ENCODE measurements around the gene FAM181A.

FAM181A gene

DNA sequence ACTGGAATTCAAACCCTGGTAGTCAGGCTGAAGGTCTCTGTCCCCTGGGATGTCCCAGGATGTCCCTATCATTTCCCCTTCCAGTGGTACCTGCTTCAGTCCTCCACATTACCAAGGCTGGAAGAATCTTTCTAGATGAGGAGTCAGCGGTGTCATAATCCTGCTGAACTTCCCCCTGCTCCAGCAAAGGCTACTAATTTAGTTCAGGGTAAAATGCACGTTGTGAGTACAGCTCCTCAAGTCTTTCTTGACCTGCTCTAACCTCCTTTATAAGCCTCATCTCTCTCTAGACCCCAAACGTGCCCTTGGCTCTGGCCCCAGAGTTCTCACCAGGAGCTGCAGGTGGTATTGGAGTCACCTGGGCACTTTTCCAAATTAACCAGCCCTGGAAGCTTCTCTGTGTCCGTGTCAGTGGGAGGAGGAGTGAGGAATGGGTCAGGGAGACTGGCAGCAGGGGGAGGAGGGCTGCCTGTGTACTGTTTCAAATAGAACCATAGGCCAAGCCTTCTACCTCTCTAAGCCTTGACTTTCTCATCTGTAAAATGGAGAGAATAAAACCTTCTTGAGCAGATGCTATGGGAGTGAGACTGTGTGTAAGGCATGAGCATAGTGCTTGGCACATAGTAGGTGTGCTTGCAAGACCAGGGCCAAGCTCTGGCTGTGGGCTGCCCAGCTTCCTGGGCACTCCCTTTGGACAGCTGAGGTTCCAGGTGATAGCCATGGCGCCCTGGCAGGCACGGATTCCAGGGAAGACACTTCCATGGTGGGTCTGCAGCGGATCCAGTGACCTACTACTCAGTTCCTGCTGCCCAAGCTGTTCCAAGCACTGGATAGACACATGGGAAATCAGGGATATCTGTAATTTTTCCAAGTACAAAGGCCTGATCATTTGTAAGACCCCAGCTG is 24.7 kb downstream of the FAM181A start:
- no peak for DNase-seq

DNA sequence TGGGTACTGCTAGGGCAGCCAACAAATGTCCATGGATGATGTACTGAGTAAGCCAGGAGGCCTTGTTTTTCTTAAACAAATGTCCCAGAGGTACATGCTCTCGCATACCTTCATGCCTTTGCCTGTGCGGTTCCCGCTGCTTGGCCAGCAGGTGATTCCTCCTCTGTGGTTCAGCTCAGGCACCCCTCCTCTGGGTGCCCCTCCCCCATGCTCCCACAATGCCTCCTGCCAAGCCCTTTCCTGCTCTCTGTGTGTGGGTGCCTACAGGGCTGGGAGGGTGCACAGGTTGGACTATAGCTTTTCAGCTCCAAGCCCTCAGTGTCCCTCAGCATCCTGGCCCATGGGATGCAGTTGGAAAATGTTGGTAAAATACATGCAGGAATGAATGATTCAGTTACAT is 25.7 kb downstream of the FAM181A start:
- no peak for DNase-seq

DNA sequence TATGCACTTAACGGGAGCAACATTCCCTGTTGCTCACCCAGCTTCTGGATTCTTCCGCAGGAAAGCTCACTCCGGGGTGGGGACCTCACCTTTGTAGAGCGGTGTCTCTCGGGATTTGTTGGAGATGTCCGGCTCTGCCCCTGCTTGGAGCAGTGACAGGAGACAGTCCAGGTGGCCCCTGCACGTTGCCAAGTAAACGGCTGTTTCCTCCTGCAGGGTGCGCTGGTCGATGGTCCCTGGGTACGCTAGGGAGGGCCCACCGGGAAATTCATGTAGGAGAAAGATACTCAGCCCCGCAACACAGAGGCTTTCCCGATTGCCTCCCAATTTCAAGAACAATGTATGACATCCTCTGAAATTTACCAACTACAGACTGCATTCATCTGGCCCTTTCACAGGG is 26.1 kb downstream of the FAM181A start:
- DNase-seq: no peak

DNA sequence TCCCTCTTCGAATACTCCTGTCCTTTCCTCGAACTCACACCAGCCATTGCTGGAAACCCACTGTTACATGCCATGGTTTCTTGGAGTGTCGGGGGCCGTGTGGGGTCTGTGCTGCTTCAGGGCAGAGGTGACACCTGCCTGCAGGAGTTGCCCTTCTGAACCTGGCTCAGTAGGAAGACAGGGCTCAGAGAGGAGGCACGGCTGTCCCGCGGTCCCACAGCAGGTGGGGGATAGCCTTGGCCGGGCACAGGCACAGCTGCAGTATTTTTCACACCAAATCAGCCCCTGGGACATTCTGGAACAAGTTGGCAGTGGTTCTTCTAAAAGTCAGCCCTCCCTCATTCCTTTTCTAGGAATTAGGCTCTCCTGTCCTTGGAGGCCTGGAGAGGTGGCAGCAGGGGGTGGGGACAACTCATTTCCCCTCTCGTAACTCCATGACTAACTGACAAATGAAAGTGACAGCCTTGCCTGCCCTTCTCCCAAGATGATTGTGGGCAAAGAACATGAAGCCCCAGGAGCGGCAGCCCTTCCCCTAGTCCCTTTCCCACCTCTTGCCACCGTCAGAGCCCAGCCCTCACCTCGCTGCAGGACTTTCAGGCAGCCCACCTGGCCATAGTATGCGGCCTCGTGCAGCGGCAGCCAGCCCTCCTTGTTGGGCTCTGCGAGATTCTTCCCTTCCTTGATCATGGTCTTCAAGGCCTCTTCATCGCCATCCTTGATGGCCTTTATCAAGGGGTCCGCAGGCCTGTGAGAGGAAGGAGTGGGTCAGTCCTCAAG is 26.8 kb downstream of the FAM181A start:
- no peak for DNase-seq

DNA sequence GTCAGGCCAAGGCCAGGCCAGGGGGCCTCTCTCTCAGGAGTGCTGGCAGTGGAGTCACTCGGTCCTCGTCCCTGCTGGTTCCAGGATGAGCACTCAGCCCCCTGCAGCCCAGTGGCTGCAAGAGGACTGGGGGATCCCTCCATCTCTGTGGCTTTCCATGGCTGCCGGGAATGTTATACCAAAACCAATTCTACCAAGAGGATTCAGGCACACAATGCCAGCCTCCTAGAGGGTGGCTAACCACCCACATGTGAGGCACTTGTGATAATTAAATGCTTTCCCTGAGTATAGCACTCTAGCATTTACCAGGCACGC is 27.3 kb downstream of the FAM181A start:
- DNase-seq: no peak

DNA sequence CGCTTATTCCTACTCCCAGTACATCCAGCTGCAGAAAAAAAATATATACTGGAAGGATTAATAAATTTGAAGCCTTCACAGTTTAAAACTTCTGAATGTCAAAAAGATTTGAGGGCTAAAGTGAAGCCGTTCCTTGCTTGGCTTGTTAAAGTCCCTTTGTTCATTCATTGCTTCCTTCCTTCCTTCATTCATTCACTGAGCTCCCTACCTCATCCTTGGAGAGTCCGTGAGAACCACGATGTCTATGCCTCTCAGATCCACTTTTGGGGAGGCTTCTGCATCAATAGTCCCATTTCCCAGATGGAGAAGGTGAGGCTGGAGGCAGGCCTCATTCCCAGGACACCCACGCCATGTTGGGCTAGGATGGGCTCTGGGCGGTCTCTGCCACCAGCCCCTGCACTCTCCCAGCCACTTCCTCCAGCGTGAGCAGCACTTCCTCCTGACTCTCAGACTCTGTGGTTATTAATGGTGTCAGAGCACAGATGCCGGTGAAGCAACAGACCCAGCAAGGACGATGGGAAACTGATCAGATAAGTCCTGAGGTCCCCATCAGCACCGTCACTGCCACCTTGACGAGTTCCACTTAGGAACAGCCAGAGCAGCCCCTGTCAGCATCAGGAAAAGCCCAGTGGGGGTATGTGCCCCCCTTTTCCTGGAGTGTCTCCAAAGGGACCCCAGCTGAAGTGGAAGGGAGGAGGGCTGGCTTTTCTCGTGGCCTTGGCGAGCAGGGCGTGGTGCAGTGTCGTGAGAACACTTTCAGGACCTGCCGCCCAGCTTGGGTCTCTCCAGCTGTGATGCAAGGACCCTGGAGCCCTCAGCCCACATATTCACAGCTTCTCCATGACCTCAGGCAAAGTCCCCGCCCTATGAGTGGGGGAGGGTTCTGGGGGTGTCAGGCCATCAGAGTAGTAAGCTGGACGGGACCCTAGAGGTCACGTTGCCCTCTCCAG is 28.0 kb downstream of the FAM181A start:
- no peak for DNase-seq

DNA sequence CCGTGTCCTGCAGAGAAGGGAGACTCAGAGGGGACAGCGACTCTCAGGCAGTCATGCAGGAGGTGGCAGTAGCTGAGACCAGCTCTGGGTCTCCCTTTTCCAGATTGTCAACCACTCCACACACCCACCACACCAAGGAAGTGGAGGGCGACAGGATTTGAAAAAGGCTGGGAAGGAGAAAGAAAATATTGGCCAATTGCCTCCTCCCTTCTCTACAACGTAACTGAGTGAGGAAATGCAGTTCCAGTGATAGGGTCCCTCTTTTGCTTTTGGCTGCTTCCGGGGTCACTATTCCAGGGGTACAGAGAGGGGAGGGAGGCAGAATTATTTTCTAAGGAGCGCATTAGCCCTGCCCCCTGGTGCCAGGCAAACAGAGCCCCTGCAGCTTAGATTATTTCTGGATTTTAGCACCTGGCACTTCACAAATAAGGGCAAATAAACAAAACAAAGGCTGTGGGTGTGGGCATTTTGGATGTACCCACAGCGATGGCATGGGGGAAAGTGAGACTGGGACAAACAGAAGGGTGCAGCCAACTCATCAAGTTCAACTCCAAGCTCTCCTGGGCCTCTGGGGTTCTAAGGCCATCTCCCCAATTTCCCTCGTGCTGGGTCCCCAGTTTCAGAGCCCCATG is 28.8 kb downstream of the FAM181A start:
- DNase-seq: no peak

DNA sequence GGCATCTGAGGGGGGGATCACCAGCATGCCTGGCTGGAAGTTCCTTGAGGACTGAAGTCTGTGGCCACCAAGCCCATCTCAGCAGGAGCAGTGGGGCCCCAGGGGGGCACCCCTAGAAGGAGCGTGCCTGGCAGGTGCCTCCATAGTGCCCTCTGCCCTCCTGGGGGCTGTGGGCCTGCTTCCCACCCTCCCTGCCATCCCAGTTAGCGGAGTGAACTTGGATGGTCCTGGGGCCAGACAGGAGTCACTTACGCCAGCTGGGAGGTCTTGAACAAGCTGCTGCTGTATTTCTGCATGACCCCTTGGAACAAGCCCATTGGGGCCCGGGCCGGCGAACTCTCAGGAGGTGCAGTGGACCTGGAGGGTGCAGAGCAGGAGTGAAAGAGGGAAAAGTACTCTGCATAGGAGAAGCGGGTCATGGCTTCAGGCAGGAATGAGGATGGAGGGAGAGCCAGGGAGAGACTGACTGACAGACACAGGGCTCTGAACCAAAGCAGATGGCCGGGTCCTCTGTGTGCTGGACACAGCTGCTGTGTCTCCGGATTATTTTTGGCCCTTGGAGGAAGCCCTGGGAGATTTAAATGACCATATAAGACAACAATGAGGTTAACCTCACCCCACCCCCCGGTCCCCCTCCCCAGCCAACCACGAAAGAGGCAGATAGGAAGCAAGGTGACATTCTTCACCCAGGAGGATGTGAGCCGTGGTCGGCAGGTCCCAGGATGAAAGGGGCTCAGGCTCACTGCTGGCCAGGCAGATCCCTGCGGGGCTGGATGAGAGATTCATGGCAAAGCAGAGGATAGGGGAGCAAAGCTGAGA is 29.6 kb downstream of the FAM181A start:
- DNase-seq: no peak

DNA sequence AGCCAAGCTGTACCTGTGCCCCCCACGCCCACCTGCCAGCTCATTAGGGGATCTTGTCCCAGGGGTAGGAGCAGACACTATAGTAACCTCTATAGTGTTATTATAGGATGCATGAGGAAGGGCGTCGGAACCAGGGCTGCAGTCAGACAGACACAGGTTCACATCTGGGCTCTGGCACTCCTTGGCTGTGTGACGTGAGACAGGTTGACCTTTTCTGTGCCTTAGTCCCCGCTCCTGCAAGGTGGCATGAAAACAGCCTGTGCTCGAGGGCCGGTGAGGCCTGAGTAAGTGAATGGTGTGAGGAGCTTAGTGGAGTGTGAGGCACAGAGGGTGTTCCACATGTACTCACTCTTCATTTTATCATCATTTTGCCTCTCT is 30.2 kb downstream of the FAM181A start:
- DNase-seq: no peak

DNA sequence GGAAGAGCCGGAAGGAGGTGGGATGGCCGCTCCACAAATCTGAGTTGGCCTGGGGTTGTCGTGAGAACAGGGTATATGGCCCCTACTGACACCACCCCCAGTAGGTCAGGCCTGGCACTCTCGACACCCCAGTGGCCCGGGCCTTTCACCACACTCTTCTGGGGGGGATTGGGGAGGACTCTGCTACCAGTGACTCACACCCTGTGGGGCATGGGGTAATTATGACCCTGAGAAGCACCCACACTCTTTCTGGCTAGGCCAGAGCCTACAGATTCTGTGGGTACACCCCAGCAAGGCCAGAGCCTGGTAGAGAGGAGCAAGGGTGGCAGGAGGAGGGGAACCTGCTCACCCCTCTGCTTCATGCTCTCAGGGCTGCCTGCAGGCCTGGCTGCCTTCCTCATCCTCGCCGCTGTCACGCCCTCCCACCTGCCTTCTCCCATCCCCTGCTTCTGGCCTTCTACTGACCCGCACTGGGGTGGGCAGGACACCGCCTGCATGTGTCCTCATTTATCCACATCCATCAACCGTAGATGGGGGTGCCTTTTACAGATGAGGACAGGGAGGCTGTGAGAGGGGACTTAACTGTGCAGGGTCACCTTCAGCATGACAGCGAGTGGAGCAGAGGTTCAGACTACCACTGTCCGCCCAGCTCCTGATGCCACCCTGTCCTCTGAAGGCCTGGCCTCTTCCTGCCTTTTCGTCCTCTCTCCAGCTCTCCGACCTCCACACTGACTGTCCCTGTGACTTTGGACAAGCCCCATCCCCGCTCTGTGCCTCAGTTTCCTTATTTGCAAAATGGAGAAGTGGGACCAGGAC is 30.8 kb downstream of the FAM181A start:
- DNase-seq: no peak

DNA sequence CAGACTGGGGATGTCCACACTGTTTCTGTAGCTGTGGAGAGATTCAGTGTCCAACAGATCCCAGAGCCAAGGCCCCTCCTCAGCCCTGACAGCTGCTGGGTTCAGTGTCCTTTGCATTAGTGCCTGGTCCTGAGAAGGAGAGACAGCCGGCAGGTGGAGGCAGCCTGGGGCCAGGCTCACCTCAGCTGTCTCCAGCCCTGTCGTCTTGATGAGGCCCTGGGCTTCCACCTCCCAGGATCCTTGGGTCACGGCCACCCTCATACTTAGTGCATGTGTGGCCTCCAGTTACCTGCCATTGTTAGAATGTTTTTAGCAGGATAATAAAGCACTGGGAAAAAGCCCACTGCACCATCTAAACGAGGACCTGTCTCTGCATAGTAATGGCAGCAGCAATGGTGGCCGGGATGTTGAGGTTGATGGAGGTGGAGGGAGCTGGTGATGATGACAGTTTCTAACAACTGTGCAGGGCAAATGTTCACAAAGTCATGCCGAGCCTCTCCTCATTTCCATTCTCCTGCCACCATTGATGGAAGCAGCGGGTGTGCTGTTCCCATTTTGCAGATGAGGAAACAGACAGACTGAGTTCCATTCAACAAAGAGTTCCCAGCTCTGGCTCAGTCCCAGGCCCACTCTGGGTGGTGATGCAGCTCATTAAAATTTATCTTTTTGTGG is 31.6 kb downstream of the FAM181A start:
- no peak for DNase-seq

DNA sequence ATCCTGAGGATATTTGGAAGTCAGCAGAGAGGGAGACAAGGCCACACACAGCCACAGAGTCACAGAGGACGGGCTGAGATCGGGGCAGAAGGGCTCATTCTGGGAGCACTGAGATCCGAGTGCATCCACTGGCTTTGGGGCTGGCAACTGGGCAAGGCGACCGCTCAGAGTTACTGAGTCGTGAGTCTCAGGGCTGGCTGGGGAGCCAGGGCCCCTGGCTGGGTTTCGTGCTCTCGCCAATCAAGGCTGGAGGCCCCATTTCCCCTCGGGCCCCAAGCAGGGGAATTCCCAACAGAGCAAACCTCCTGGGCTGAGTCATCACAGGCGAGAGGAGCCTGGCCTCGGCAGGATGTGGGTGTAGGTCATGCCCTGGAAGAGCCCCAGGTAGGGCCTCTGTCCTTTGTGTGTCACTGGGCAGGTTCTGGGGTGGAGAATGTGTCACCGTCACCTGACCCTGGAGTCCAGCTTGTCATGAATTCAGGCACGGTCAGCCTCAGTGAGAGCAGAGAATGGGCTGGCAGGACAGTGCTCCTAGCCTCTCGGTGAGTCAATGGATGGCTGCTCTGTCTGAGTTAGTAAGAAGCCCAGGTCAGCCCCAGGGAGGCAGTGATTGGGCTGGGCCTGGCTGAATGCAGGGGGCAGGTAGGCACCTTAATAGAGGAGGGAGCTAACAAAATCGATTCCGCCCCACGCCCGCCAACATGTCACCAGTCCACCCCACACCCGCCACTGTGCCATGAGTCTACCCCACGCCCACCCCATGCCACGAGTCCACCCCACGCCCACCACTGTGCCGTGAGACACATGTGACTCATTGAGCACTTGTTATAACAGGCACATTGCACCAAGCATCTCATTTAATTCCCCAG is 32.3 kb downstream of the FAM181A start:
- DNase-seq: no peak

DNA sequence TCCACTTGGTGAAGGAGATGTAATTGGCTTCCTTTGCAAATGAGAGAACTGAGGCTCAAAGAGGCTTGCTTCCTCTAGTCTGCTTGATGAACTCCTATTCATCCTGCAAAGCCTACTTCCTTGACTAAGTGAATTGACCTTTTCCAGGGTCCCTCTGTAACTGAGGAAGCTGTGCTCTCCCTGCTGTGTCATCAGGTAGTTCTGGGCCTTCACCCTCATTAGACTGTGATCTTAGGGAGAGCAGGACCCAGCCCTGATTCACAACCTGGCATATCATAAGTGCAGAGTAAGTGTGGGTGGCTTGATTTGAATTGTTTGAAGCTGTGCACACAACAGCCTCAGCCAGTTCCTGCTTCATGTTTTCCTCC is 32.9 kb downstream of the FAM181A start:
- no peak for DNase-seq

DNA sequence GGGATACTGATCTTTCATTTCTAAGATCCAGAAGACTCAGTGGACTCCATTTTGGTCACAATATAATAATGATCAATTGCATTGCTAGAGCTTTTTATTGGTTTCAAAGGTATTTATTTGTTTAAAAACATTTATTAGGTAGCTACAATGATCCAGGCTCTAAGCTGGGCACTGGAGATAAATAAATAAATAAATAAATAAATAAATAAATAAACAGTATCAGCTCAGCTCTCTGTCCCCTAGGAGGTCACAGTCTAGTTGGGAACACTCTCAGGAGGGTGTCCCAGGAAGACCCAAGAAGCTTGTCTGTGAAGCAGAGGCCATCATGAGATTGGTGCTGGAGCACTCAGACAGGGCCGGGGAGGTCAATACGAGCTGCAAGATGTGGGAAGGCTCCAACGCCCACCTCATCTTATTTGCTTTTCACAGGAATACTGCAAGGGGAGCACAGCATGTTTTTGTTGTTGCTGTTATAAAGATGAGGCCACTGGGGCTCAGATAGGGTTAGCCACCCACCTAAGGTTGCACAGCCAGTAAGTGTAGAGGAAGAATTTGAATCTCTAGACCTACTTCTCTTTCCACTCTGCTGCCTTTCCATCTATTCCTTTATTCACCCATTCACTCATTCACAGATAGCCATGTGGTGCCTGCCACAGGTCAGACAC is 33.8 kb downstream of the FAM181A start:
- no peak for DNase-seq

DNA sequence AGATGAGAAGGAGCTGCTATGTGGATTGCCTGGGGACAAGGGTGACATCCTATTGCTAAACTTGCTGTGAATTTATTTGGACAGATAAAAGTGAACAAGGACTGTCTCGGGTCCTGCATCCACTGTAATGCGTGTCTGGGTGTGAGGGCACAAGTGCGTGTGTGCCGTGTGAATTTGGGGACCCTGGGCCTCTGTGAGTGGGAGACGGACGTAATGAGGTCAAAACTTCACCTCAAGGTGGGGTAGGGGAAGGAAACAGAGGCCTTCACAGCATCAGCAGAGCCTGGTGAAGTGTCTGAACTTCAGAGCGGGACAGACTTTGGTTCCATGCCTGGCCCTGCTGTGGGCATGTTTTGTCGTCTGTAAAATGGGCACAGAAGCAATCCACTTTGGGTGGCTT is 34.5 kb downstream of the FAM181A start:
- DNase-seq: no peak

DNA sequence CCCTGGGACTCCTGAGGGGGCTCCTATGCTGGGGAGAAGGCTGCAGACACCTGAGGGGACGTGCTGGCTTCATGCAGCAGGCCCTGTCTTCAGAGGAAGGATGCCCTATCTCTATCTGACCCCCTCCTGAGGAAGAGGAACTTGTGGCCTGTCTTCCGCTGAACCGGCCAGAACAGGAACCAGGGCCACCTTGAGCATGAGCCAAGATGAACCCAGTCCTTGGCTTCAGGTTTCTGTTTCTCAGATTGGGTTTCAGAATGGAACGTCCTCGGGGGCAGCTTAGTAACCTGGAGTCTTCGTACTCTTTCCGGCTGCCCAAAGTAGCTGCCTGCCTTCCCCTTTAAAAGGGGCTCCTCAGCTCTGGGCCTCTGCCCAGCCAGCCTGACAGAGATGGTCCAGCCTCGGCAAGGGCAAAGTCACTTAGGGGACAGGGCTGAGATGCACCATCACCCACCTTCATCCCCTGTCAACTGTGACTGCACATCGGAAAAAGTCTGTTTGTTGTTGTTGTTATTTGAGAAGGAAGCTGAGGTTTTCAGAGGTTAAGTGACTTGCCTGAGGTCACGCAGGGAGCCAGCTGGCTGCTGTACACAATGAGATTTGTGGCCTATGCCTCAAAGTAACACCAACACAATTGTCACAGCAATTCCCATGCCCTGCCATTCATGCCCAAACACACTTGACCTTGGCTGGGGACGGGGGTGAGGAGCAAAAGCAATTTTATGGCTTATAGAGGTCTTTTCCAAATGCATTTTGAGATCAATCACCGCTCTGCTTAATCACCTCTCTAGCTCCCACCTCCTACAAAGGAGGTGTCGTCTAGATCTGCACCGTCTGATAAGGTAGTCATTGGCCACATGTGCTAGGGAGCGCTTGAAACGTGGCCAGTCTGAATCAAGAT is 35.8 kb downstream of the FAM181A start:
- DNase-seq: no peak

DNA sequence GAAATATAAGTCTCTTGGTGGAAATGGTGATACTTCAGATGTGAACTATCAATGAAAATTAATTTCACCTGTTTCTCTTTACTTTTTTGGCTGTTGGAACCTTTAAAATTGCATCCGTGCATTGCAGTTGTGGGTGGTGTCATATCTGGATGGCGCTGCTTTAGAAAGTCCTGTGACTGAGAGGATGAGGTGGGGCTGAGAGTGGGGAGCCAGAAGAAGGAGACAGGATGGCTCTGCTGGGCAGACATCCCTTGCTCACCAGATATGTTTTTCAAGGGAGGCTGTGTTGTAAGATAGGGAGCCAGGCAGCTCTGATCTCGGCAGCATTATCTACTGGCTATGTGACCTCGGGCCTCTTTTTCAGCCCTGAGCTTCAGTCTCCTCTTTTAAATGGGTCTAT is 36.5 kb downstream of the FAM181A start:
- DNase-seq: no peak

DNA sequence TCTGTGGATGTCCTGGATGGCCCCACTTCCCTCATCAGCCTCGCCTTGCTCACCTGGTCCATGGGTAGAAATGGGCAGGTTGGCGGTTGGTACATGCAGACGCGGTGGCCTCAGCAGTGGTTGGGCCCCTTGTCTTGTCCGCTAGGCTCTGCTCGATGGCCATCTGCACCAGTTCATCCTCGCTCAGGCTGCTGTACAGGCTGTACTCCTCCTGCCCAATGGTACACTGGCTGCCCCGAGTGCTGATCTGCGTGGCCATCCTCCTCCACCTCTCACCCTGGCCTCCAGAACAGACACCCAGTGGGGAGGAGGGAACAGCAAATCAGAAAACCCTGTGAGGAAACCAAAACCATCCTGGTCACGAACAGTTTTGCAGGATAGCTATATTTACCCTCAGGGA is 37.1 kb downstream of the FAM181A start:
- no peak for DNase-seq
